Activated naive CD4-positive, alpha-beta T cell treated with anti-CD3 and anti-CD28 coated beads, Interleukin-2, amount 10 ng/mL, durations not matched to agents 7 days and 5 days (primary cell): ENCODE data around the gene HDAC6.
"Not testable (repeated sequence)": the region's sequence is repeated elsewhere in the genome, so short reads cannot be mapped to it uniquely, and the experiment has no call there.

Source experiments
- CTCF ChIA-PET: fragments of 350-600 bp; sonication (Branson Sonifier 250); formaldehyde crosslinking; loops from one replicate; lab custom pipeline; 2021; ENCODE audit warnings: antibody characterized with exemption; lab: Charles Lee
- DNase-seq: peaks from one replicate; pipeline ENCODE4 v3.0.0-alpha.2; 2020
- H3K27ac Mint-ChIP-seq: one replicate; pipeline ENCODE4 v1.8.0; 2021; ENCODE audit warnings: mild to moderate bottlenecking, moderate library complexity, mixed read lengths
- H3K27me3 Mint-ChIP-seq: one replicate; pipeline ENCODE4 v1.8.0; 2021; ENCODE audit warnings: mild to moderate bottlenecking, mixed read lengths
- H3K36me3 Mint-ChIP-seq: one replicate; pipeline ENCODE4 v1.8.0; 2021; ENCODE audit warnings: mixed read lengths
- H3K4me1 Mint-ChIP-seq: one replicate; pipeline ENCODE4 v1.8.0; 2021; ENCODE audit warnings: mixed read lengths
- H3K4me3 Mint-ChIP-seq: one replicate; pipeline ENCODE4 v1.8.0; 2021; ENCODE audit warnings: mild to moderate bottlenecking, moderate library complexity, mixed read lengths
- H3K9me3 Mint-ChIP-seq: one replicate; pipeline ENCODE4 v1.8.0; 2021; ENCODE audit warnings: mixed read lengths

Gene HDAC6

DNA sequence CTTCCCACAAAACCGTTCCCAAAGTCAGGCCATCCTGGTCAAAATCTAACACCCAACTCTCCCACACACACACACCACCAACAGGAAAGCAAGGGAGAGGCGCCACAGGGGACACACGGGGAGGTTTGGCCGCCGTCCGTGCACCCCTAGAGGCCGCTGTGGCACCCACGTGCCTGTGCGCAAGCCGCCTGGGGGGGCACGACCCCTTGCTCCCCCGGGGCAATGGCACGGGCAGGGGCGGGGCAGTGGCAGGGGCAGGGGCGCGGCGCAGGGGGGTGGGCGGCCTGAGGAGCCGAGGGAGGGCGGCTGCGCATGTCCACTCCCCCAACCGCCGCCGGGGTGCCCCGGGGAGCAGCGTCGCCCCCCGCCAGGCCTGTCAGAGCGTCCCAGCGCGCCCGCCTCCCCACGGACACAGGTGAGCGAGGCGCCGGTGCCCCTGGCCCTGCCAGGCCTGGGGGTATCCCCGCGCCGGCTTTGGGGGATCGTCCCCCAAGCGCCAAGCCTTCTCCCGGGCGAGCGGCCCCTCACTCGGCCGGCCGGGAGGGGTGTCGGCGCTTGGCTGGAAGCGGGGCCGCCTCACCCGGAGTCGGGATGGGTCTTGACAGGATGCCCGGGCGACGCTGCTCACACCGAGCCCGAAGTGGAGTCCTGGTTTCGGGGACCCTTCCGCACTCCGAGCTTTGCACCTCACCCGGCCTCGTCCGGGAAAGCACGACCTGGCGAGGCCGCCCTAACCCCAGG is 24.4 kb downstream of the HDAC6 start, which contains the start of gene ERAS:
Gene ERAS (plus strand): TSS at position 379 of the 741 bp plus-strand sequence. CDS start 2,611 bp downstream, outside the sequence.
- Mint-ChIP-seq H3K36me3 (peaks cover 17% of the 10 kb centered on the region), H3K27ac (no peak within 1 kb of the TSS), H3K4me3 (no peak within 1 kb of the TSS), H3K27me3 (peaks cover 60% of the 10 kb centered on the region), H3K9me3 (no peaks in the 10 kb centered on the region), H3K4me1 (peaks cover 8% of the 10 kb centered on the region)
- DNase-seq: peak; percentile 34
- CTCF ChIA-PET: interaction anchor here (0.9 kb wide), 1 partner anchor 21 kb away, joined by 3 read pairs; no protein-coding TSS in a partner anchor

DNA sequence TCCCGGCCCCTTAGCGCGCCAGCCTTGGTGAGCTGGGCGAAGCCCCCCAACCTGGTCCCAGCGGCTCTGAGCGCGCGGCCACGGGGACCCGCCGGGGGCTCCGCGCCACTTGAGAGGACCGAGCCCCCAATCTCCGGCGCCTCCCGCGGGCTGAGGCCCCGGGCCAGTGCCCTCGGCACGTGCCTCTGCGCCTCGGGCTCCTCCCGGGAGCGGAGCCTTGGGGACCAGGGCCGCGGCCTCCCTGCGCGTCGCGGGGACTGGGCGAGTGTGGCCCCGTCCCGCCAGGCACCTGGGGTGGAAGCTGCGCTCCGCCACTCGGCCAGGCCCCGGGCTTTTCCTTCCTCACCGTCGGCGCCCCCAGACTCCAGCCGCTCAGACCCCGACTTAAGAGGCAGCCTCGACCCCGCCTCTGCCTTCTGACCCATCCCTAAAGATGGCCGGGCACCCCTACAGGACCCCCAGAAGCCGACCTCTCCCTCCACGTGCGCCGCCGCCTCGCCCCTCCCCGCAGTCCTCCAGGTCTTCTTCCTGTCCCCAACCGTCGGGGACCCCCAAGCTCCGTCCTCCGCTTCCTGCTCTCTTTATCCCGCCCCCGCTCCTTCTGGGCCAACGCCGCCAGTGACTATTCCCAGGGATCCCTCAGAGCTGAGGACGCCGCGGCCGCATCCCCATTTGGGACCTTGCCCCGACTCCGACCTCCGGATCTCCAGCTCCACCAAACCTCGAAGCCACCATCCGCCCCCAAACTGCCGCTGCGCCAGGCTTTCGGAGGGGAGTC is 25.2 kb downstream of the HDAC6 start:
- peaks cover 68% of the 10 kb centered on the region for H3K27me3 Mint-ChIP-seq
- CTCF ChIA-PET: interaction anchor here (0.9 kb wide), 1 partner anchor 22 kb away, joined by 3 read pairs; no protein-coding TSS in a partner anchor
- peaks cover 8% of the 10 kb centered on the region for H3K4me1 Mint-ChIP-seq
- no peak overlapping the region for H3K4me3 Mint-ChIP-seq
- H3K9me3 Mint-ChIP-seq: no peaks in the 10 kb centered on the region
- DNase-seq: no peak
- no peak overlapping the region for H3K27ac Mint-ChIP-seq
- peaks cover 17% of the 10 kb centered on the region for H3K36me3 Mint-ChIP-seq

DNA sequence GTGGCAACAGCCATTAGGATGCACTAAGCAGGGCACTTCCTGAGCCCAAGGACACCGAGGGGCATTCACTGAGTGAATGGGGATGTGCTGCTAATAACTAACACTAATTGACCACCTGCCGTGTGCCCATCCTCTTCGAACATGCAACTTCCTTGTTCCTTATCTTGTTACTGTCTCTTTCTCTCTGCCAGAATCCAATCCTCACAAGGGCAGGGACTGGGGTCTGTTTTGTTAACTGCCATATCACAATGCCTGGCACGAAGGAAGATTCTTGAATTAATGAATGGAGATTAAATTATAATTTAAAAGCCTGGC is 25.7 kb downstream of the HDAC6 start:
- H3K4me1 Mint-ChIP-seq: peaks cover 8% of the 10 kb centered on the region
- peaks cover 17% of the 10 kb centered on the region for H3K36me3 Mint-ChIP-seq
- CTCF ChIA-PET: no interaction called here
- peaks cover 72% of the 10 kb centered on the region for H3K27me3 Mint-ChIP-seq
- no peak overlapping the region for H3K4me3 Mint-ChIP-seq
- H3K9me3 Mint-ChIP-seq: no peaks in the 10 kb centered on the region
- H3K27ac Mint-ChIP-seq: no peak overlapping the region
- no peak for DNase-seq

DNA sequence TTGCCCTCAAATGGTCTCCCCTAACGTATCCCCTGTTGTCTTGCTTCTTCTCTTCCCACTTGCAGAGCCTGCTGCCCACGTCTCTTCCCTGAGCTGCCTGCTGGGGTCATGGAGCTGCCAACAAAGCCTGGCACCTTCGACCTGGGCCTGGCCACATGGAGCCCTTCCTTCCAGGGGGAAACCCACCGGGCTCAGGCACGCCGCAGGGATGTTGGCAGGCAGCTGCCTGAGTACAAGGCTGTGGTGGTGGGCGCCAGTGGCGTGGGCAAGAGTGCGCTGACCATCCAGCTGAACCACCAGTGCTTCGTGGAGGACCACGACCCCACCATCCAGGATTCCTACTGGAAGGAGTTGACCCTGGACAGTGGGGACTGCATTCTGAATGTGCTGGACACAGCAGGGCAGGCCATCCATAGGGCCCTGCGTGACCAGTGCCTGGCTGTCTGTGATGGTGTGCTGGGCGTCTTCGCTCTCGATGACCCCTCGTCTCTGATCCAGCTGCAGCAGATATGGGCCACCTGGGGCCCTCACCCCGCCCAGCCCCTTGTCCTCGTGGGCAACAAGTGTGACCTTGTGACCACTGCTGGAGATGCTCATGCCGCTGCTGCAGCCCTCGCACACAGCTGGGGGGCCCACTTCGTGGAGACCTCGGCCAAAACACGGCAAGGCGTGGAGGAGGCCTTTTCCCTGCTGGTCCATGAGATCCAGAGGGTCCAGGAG is 27.3 kb downstream of the HDAC6 start:
- H3K27ac Mint-ChIP-seq: no peak overlapping the region
- DNase-seq: no peak
- no peaks in the 10 kb centered on the region for H3K9me3 Mint-ChIP-seq
- H3K36me3 Mint-ChIP-seq: peaks cover 16% of the 10 kb centered on the region
- CTCF ChIA-PET: no interaction called here
- no peak overlapping the region for H3K4me3 Mint-ChIP-seq
- peaks cover 17% of the 10 kb centered on the region for H3K4me1 Mint-ChIP-seq
- H3K27me3 Mint-ChIP-seq: peaks cover 86% of the 10 kb centered on the region

DNA sequence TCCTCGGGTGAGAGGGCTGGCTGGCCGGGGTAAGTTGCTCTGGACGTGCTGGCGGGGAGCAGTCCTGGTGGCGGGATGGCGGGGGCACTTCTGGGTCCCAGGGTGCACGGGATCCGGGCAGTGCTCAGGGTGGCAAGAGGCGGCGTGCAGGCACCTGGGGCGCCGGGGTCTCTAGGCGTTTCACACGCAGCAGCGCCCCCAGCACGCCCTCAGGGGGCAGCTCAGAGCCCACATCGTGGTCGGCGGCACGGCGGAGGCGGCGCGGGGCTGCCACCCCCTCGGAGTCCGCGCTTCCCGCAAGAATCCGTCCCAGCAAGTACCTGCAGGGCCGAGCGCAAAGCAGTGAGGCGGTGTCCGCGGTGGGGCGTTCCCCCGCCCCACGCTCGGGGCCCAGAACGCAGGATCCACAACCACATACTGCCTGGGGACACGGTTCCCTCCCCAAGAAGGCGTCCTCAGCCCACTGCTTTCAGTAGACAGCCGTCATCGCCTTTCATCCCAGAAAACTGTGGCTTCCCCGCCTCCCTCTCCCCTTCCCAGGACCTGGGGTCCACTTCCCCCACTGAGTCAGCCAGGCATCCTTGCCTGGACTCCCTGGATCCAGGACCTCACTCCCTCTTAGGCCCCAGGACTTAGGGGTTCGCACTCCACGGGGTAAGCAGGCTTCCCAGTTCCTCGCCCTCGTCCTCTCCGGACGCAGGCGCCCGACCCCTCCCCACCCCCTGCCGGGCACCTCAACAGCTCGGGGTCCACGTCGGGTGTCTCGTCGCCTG is 29.5 kb downstream of the HDAC6 start:
- DNase-seq: no peak
- Mint-ChIP-seq H3K4me1 (peaks cover 23% of the 10 kb centered on the region), H3K27me3 (peaks cover 93% of the 10 kb centered on the region), H3K4me3 (no peak overlapping the region), H3K27ac (no peak overlapping the region), H3K36me3 (peaks cover 5% of the 10 kb centered on the region), H3K9me3 (no peaks in the 10 kb centered on the region)
- CTCF ChIA-PET: no interaction called here

DNA sequence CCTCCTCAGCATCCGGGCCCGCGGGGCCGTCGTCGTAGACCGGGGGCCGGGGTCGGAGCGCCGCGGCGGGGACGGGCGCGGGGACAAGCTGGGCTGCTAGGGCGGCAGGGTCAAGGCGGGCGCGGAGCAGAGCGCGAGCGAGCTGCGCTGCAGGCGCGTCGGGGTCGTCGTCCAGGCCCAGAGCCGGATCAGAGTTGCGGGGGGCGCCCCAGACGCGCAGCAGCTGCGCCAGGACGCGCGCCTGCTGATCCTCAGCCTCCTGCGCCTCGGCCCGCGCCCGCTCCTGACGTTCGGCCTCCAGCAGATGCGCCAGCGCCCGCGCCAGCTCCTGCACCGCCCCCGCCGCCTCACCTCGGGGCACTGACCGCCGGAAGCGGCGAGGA is 30.0 kb downstream of the HDAC6 start:
- no peak for DNase-seq
- Mint-ChIP-seq H3K9me3 (no peaks in the 10 kb centered on the region), H3K4me3 (no peak overlapping the region), H3K4me1 (peaks cover 23% of the 10 kb centered on the region), H3K27ac (no peak overlapping the region), H3K27me3 (peaks cover 92% of the 10 kb centered on the region), H3K36me3 (peaks cover 5% of the 10 kb centered on the region)
- CTCF ChIA-PET: no interaction called here

DNA sequence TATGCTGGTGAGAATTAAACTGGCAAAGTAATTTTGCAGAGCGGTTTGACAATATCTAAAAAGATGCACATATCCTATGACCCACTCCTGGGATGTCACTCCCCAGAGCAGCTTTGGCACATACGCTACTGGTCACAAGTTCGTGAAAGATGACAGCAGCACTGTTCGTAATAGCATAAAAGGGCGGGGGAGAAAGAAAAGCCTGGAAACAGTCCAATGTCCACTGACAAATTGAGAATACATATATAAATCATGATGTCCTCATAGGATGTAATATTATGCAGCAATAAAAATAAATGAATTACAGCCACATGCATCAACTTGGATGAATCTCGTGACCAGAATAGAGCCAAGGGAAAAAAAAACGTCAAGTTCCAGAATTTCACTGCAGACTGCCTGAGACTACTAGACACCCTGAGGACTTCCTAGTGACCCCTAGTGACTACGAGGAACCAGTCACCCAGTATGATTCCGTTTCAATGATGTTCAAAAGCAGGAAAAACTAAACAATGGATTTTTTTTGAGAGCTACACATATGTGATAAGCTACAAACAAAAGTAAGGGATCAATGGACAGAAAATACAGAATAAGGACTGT is 31.8 kb downstream of the HDAC6 start:
- H3K36me3 Mint-ChIP-seq: no peaks in the 10 kb centered on the region
- peaks cover 18% of the 10 kb centered on the region for H3K4me1 Mint-ChIP-seq
- DNase-seq: no peak
- no peaks in the 10 kb centered on the region for H3K9me3 Mint-ChIP-seq
- no peak overlapping the region for H3K27ac Mint-ChIP-seq
- peak overlapping the region; percentile 2 for H3K4me3 Mint-ChIP-seq
- peaks cover 79% of the 10 kb centered on the region for H3K27me3 Mint-ChIP-seq
- CTCF ChIA-PET: no interaction called here

DNA sequence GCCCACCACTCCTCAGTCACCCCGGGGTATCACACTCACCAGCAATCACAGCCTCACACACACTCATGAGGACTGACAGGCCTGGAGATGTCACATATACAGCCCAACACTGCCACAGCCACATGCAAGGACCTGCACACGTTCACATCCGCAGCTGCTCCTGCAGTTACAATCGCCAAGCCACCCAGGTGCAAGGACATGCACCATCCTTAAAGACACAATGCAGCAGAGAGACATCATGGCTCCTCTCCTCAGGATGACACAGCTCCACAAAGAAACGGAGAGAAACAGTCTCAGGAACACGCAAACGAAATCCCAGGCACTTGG is 32.5 kb downstream of the HDAC6 start:
- Mint-ChIP-seq H3K27me3 (peaks cover 72% of the 10 kb centered on the region), H3K4me1 (peaks cover 18% of the 10 kb centered on the region), H3K27ac (no peak overlapping the region), H3K9me3 (no peaks in the 10 kb centered on the region), H3K36me3 (no peaks in the 10 kb centered on the region), H3K4me3 (peak overlapping the region; percentile 73)
- CTCF ChIA-PET: no interaction called here
- DNase-seq: peak; percentile 21

DNA sequence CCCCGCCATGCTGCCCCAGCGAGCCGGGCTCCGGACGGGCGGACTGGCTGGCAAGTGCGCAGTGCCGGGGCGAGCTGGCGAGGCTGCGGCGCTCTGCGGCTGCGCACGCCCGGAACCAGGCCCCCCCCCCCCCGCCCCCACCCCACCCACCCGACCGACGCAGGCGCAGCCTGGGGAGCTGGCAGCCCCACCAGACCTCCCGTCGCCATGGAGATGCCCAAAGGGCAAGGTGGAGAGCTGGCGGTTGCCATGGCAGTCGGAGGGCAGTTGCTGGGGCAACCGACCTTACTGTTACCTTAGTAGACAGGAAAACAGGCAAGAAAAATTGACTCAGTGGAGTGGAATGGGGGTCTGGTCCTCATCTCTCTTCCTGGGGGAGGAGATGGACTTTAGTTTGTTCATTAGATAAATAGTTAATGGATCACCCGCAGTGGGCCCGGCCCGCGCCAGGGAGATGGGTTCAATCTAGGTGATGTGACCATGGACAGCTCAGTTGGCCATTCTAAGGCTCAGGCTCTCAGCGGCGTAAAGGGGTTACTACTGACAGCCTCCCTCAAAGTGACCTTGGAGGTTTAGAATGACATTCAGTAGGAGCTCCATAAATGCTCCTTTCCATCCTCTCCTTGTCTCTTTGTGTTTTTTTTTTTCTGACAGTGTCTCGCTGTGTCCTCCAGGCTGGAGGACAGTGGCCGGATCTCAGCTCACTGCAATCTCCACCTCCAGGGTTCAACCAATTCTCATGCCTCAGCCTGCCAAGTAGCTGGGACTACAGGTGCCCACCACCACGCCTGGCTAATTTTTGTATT is 33.9 kb downstream of the HDAC6 start, which contains the start of gene PCSK1N:
Gene PCSK1N (minus strand): TSS at position 87 of the 806 bp plus-strand sequence. CDS start 78 bp downstream, at position 9.
- peak; percentile 38 for DNase-seq
- H3K36me3 Mint-ChIP-seq: no peaks in the 10 kb centered on the region
- no peak within 1 kb of the TSS for H3K27ac Mint-ChIP-seq
- CTCF ChIA-PET: no interaction called here
- peaks cover 18% of the 10 kb centered on the region for H3K4me1 Mint-ChIP-seq
- H3K27me3 Mint-ChIP-seq: peaks cover 58% of the 10 kb centered on the region
- no peaks in the 10 kb centered on the region for H3K9me3 Mint-ChIP-seq
- H3K4me3 Mint-ChIP-seq: peak within 1 kb of the TSS; percentile 73

DNA sequence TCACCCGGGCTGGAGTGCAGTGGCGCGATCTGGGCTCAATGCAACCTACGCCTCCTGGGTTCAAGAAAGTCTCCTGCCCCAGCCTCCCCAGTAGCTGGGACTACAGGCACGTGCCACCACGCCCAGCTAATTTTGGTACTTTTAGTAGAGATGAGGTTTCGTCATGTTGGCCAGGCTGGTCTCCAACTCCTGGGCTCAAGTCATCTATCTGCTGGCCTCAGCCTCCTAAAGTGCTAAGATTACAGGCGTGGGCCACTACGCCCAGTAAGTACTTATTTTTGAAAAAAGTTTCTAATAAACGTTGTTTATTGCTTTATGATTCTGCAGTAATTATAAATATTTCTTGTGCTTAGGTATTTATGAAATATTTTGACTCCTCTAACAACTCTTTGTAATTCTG is 37.8 kb downstream of the HDAC6 start:
- Mint-ChIP-seq H3K27me3 (peaks cover 22% of the 10 kb centered on the region), H3K9me3 (no peaks in the 10 kb centered on the region), H3K27ac (no peak overlapping the region), H3K4me3 (no peak overlapping the region), H3K36me3 (no peaks in the 10 kb centered on the region), H3K4me1 (peaks cover 5% of the 10 kb centered on the region)
- DNase-seq: no peak
- CTCF ChIA-PET: no interaction called here

DNA sequence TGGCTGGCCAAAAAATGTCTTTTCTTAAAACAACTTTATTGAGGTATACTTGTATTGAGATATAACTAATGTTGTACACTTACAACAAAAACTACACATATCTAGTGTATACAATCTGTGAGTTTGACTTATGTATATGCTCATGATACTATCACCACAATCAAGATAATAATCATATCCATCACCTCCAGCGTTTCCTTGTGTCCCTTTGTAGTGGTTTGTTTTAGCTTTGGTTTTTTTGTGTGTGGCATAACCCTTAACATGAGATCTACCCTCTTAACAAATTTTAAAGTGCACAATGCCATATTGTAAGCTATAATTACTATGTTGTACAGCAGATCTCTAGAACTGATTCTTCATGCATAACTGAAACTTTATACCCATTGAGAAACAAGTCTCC is 47.0 kb downstream of the HDAC6 start:
- CTCF ChIA-PET: no interaction called here
- no peaks in the 10 kb centered on the region for H3K9me3 Mint-ChIP-seq
- DNase-seq: no peak
- peaks cover 13% of the 10 kb centered on the region for H3K27me3 Mint-ChIP-seq
- no peaks in the 10 kb centered on the region for H3K36me3 Mint-ChIP-seq
- H3K4me1 Mint-ChIP-seq: peaks cover 8% of the 10 kb centered on the region
- no peak overlapping the region for H3K27ac Mint-ChIP-seq
- H3K4me3 Mint-ChIP-seq: no peak overlapping the region

DNA sequence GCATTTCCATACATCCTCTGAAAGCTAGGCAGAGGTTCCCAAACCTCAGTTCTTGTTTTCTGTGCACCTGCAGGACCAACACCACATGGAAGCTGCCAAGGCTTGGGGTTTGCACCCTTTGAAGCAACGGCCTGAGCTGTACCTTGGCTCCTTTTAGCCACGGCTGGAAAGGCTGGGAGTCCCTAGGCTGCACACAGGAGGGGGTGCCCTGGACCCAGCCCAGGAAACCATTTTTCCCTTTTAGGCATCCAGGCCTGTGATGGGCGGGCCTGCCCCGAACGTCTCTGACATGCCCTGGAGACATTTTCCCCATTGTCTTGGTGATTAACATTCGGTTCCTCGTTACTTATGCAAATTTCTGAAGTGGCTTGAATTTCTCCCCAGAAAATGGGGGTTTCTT is 51.0 kb downstream of the HDAC6 start:
- Mint-ChIP-seq H3K27ac (no peak overlapping the region), H3K27me3 (peaks cover 29% of the 10 kb centered on the region), H3K4me1 (peaks cover 12% of the 10 kb centered on the region), H3K9me3 (no peaks in the 10 kb centered on the region), H3K4me3 (no peak overlapping the region), H3K36me3 (no peaks in the 10 kb centered on the region)
- DNase-seq: no peak
- CTCF ChIA-PET: interaction anchor here (0.7 kb wide), 1 partner anchor 205 kb away, joined by 3 read pairs; no protein-coding TSS in a partner anchor

DNA sequence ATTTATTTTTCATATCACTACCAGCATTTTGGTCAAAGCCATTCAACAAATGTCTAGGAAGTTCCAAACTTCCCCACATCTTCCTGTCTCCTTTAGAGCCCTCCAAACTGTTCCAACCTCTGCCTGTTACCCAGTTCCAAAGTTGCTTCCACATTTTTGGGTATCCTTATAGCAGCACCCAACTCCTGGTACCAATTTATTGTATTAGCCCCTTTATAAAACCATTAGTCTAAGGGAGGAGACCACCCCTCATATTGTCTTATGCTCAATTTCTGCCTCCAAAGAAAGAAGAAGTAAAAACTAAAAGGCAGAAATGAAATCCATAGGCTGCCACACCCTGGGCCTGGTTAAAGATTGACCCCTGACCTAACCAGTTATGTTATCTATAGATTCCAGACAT is 51.6 kb downstream of the HDAC6 start:
- Mint-ChIP-seq H3K27me3 (peaks cover 29% of the 10 kb centered on the region), H3K4me1 (peaks cover 12% of the 10 kb centered on the region)
- DNase-seq, H3K4me3 Mint-ChIP-seq, H3K27ac Mint-ChIP-seq, H3K9me3 Mint-ChIP-seq, H3K36me3 Mint-ChIP-seq, CTCF ChIA-PET: not testable (repeated sequence)
